G401 (cell line): ENCODE data around the gene CREBBP. TPM values are rescaled to one million over a fixed set of nuclear protein-coding genes. Genes with fewer than 3 reads are reported as not detected.

ENCODE experiments used
- DNase-seq: peaks from one replicate; pipeline ENCODE4 v3.0.0-alpha.2; 2015; ENCODE audit warnings: low spot score
- in situ Hi-C: cut with HindIII; loops from 2 replicates; pipeline ENCODE4 v1.10.0; 2016; ENCODE audit warnings: low sequenced_read_pairs, mixed read lengths
- total RNA-seq: library from RNA; depleted of rRNA; stranded (reverse); fragments of >200 nt; shearing (Covaris generic); gene quantifications from 2 replicates; pipeline ENCODE4 v1.2.3, GENCODE V29; 2014

CREBBP gene
- total RNA-seq, 1 experiment from 2014 or later, result 8.6 TPM

GRCh38 chr16:3832668-3833067 lies 47.8 kb downstream of the CREBBP start:
- in situ Hi-C loops, result no loop called here
- no peak for DNase-seq

- in situ Hi-C loops, result no loop called here
- DNase-seq, result no peak
Measured at GRCh38 chr16:3830625-3831254, 49.8 kb downstream of the CREBBP start.

- no peak for DNase-seq
- in situ Hi-C loops, result no loop called here
Measured at GRCh38 chr16:3829631-3830536, 50.6 kb downstream of the CREBBP start.

- in situ Hi-C loops, result no loop called here
- no peak for DNase-seq
Measured at GRCh38 chr16:3825940-3826339, 54.6 kb downstream of the CREBBP start.

GRCh38 chr16:3825103-3825502 lies 55.4 kb downstream of the CREBBP start:
- DNase-seq, result no peak
- in situ Hi-C loops, result no loop called here

GRCh38 chr16:3824121-3824795 lies 56.3 kb downstream of the CREBBP start:
- in situ Hi-C loops, result no loop called here
- DNase-seq, result peak; percentile 42

- in situ Hi-C loops, result no loop called here
- no peak for DNase-seq
Measured at GRCh38 chr16:3823427-3823826, 57.1 kb downstream of the CREBBP start.

GRCh38 chr16:3822366-3823045 lies 58.0 kb downstream of the CREBBP start:
- in situ Hi-C loops, result no loop called here
- DNase-seq, result no peak

GRCh38 chr16:3821184-3821583 lies 59.3 kb downstream of the CREBBP start:
- in situ Hi-C loops, result no loop called here
- DNase-seq, result no peak

GRCh38 chr16:3819746-3820724 lies 60.5 kb downstream of the CREBBP start:
- peak; percentile 67 for DNase-seq
- in situ Hi-C loops, result loop anchor here (10.0 kb wide), 1 partner anchor 65 kb away; no protein-coding TSS in a partner anchor

- no peak for DNase-seq
- in situ Hi-C loops, result loop anchor here (10.0 kb wide), 1 partner anchor 64 kb away; no protein-coding TSS in a partner anchor
Measured at GRCh38 chr16:3819175-3819527, 61.4 kb downstream of the CREBBP start.

- in situ Hi-C loops, result loop anchor here (10.0 kb wide), 1 partner anchor 62 kb away; no protein-coding TSS in a partner anchor
- no peak for DNase-seq
Measured at GRCh38 chr16:3816326-3816725, 64.2 kb downstream of the CREBBP start.

- no peak for DNase-seq
- in situ Hi-C loops, result loop anchor here (10.0 kb wide), 1 partner anchor 60 kb away; no protein-coding TSS in a partner anchor
Measured at GRCh38 chr16:3814755-3815154, 65.8 kb downstream of the CREBBP start.

- in situ Hi-C loops, result loop anchor here (10.0 kb wide), 1 partner anchor 58 kb away; no protein-coding TSS in a partner anchor
- DNase-seq, result no peak
Measured at GRCh38 chr16:3812469-3813172, 67.9 kb downstream of the CREBBP start.

GRCh38 chr16:3810818-3811217 lies 69.7 kb downstream of the CREBBP start:
- no peak for DNase-seq
- in situ Hi-C loops, result loop anchor here (10.0 kb wide), 1 partner anchor 56 kb away; no protein-coding TSS in a partner anchor

GRCh38 chr16:3810198-3810664 lies 70.3 kb downstream of the CREBBP start:
- in situ Hi-C loops, result loop anchor here (10.0 kb wide), 1 partner anchor 55 kb away; no protein-coding TSS in a partner anchor

GRCh38 chr16:3808308-3809063 lies 72.0 kb downstream of the CREBBP start:
- in situ Hi-C loops, result no loop called here
- DNase-seq, result no peak

More at GRCh38 chr16:3810198-3810664, 70.3 kb downstream of the CREBBP start:
- DNase-seq, result no peak
